Stomach smooth muscle (tissue), 2 donors: ENCODE measurements around the gene VEGFB.

Experiments used
- H3K27ac ChIP-seq: one replicate; pipeline ENCODE4 v1.7.0; 2013; ENCODE audit warnings: mild to moderate bottlenecking, low read length, inconsistent platforms
- H3K27me3 ChIP-seq, 2 donors: one replicate each; pipeline ENCODE4 v1.7.0; 2013; ENCODE audit warnings: low read length in 2 of 2; ENCODE audit not compliant: insufficient read depth in 2 of 2, control insufficient read depth in 1 of 2
- H3K36me3 ChIP-seq, 2 donors: one replicate each; pipeline ENCODE4 v1.7.0; 2013; ENCODE audit warnings: low read length in 2 of 2; ENCODE audit not compliant: control insufficient read depth in 2 of 2, insufficient read depth in 2 of 2
- H3K4me1 ChIP-seq: one replicate; pipeline ENCODE4 v1.7.0; 2013; ENCODE audit warnings: low read length; ENCODE audit not compliant: control insufficient read depth, insufficient read depth
- H3K4me3 ChIP-seq, 2 donors: one replicate each; pipeline ENCODE4 v1.7.0; 2013; ENCODE audit warnings: low read length in 2 of 2
- H3K9ac ChIP-seq, 2 donors: one replicate each; pipeline ENCODE4 v1.7.0; 2013; ENCODE audit warnings: low read length in 2 of 2, mild to moderate bottlenecking in 1 of 2
- H3K9me3 ChIP-seq, 2 donors: one replicate each; pipeline ENCODE4 v1.7.0; 2013; ENCODE audit warnings: low read length in 2 of 2; ENCODE audit not compliant: control insufficient read depth in 2 of 2
- donor health status: healthy.
- donor health status: Pancreatic carcinoma.

The VEGFB gene

GRCh38 chr11:64286801-64287159 is 52.4 kb downstream of the VEGFB start:
- Histone ChIP-seq H3K36me3 (peaks cover 4 to 7% of the 10 kb centered on the region in 2 donors), H3K4me1 (peaks cover 35% of the 10 kb centered on the region), H3K27ac (no peak overlapping the region), H3K9ac (no peak overlapping the region), H3K9me3 (no peaks in the 10 kb centered on the region), H3K4me3 (no peak overlapping the region), H3K27me3 (peaks cover 13 to 16% of the 10 kb centered on the region in 2 donors)

- Histone ChIP-seq H3K9ac (no peak overlapping the region), H3K36me3 (peaks cover 2 to 4% of the 10 kb centered on the region in 2 donors), H3K9me3 (no peaks in the 10 kb centered on the region), H3K4me3 (no peak overlapping the region), H3K27me3 (peaks cover 17 to 27% of the 10 kb centered on the region in 2 donors), H3K27ac (no peak overlapping the region), H3K4me1 (peaks cover 37% of the 10 kb centered on the region)
Observed at GRCh38 chr11:64287676-64288352, 53.4 kb downstream of the VEGFB start.

- Histone ChIP-seq H3K4me3 (no peak overlapping the region), H3K27ac (no peak overlapping the region), H3K27me3 (peaks cover 21 to 32% of the 10 kb centered on the region in 2 donors), H3K36me3 (no peaks in the 10 kb centered on the region), H3K9me3 (no peaks in the 10 kb centered on the region), H3K4me1 (peaks cover 32% of the 10 kb centered on the region), H3K9ac (no peak overlapping the region)
Observed at GRCh38 chr11:64288353-64288750, 54.0 kb downstream of the VEGFB start.
